Naive B cell (primary cell): Measurements from ENCODE around the gene ADAM23. TPM values are rescaled to one million over a fixed set of nuclear protein-coding genes. Genes with fewer than 3 reads are reported as not detected.

Experiments used
- ATAC-seq, 2 donors: fragments of 150-1000 bp; cut with Tn5 transposase; 2 replicates each; pipeline ENCODE4 v1.10.0; 2021; ENCODE audit warnings: low read depth in 2 of 2, mild to moderate bottlenecking in 2 of 2, moderate library complexity in 2 of 2
- DNase-seq: peaks from one replicate; pipeline ENCODE4 v3.0.0; 2022
- H3K27ac Mint-ChIP-seq, 6 donors: one replicate each; pipeline ENCODE4 v1.8.0; 2020 to 2022; ENCODE audit warnings: mild to moderate bottlenecking in 6 of 6, mixed read lengths in 6 of 6, moderate library complexity in 5 of 6, inconsistent platforms in 2 of 6
- H3K27me3 Mint-ChIP-seq, 3 donors: one replicate each; pipeline ENCODE4 v1.8.0; 2021 to 2022; ENCODE audit warnings: mixed read lengths in 3 of 3, mild to moderate bottlenecking in 1 of 3
- H3K36me3 Mint-ChIP-seq, 2 donors: one replicate each; pipeline ENCODE4 v1.8.0; 2020 to 2022; ENCODE audit warnings: mixed read lengths in 2 of 2, inconsistent platforms in 1 of 2, mild to moderate bottlenecking in 1 of 2
- H3K4me1 Mint-ChIP-seq, 3 donors: one replicate each; pipeline ENCODE4 v1.8.0; 2020 to 2022; ENCODE audit warnings: mixed read lengths in 3 of 3, inconsistent platforms in 1 of 3, mild to moderate bottlenecking in 1 of 3, moderate library complexity in 1 of 3
- H3K4me3 Mint-ChIP-seq, 8 donors: one replicate each; pipeline ENCODE4 v1.8.0; 2020 to 2022; ENCODE audit warnings: mild to moderate bottlenecking in 8 of 8, mixed read lengths in 8 of 8, moderate library complexity in 8 of 8, inconsistent platforms in 2 of 8
- H3K9me3 Mint-ChIP-seq, 7 donors: one replicate each; pipeline ENCODE4 v1.8.0; 2020 to 2022; ENCODE audit warnings: mixed read lengths in 7 of 7, mild to moderate bottlenecking in 5 of 7, inconsistent platforms in 2 of 7, moderate library complexity in 1 of 7
- polyA plus RNA-seq, 6 donors: library from polyadenylated mRNA; unstranded; fragments of 300-500 nt; fragmentation: Illumina TruSeq; gene quantifications; one replicate each; pipeline ENCODE4 v1.2.3, GENCODE V29; 2021; ENCODE audit warnings: low read depth in 6 of 6

Gene ADAM23
- polyA plus RNA-seq, 6 donors from 2014 or later: 0.26 to 2.9 (median 2.2) TPM

GRCh38 chr2:206482123-206482522, 38.8 kb downstream of the ADAM23 start:
- H3K4me1 Mint-ChIP-seq: no peaks in the 10 kb centered on the region
- ATAC-seq: no peak
- DNase-seq: no peak
- peaks cover 0 to 3% (median 2%) of the 10 kb centered on the region in 7 donors for H3K9me3 Mint-ChIP-seq
- H3K27me3 Mint-ChIP-seq: peaks cover 3 to 8% (median 5%) of the 10 kb centered on the region in 3 donors
- peaks cover 0 to 9% of the 10 kb centered on the region in 2 donors for H3K36me3 Mint-ChIP-seq
- no peak overlapping the region for H3K4me3 Mint-ChIP-seq
- H3K27ac Mint-ChIP-seq: no peak overlapping the region

- Mint-ChIP-seq H3K27me3 (peaks cover 0 to 8% (median 5%) of the 10 kb centered on the region in 3 donors), H3K4me3 (no peak overlapping the region), H3K36me3 (peaks cover 0 to 9% of the 10 kb centered on the region in 2 donors), H3K9me3 (peaks cover 0 to 3% (median 2%) of the 10 kb centered on the region in 7 donors), H3K27ac (no peak overlapping the region), H3K4me1 (no peaks in the 10 kb centered on the region)
- DNase-seq: no peak
- no peak for ATAC-seq
Measured at GRCh38 chr2:206482633-206483032, 39.3 kb downstream of the ADAM23 start.

- DNase-seq (no peak), ATAC-seq (no peak)
- peaks cover 0 to 9% of the 10 kb centered on the region in 2 donors for H3K36me3 Mint-ChIP-seq
- peaks cover 0 to 7% (median 3%) of the 10 kb centered on the region in 7 donors for H3K9me3 Mint-ChIP-seq
- no peaks in the 10 kb centered on the region for H3K4me1 Mint-ChIP-seq
- no peak overlapping the region for H3K4me3 Mint-ChIP-seq
- H3K27ac Mint-ChIP-seq: no peak overlapping the region
- H3K27me3 Mint-ChIP-seq: peaks cover 0 to 5% (median 0%) of the 10 kb centered on the region in 3 donors
Measured at GRCh38 chr2:206488053-206488452, 44.7 kb downstream of the ADAM23 start.

GRCh38 chr2:206488623-206489022, 45.3 kb downstream of the ADAM23 start:
- no peak for ATAC-seq
- no peaks in the 10 kb centered on the region for H3K4me1 Mint-ChIP-seq
- no peak overlapping the region for H3K27ac Mint-ChIP-seq
- peaks cover 0 to 5% (median 0%) of the 10 kb centered on the region in 3 donors for H3K27me3 Mint-ChIP-seq
- peaks cover 0 to 7% (median 3%) of the 10 kb centered on the region in 7 donors for H3K9me3 Mint-ChIP-seq
- DNase-seq: no peak
- no peak overlapping the region for H3K4me3 Mint-ChIP-seq
- H3K36me3 Mint-ChIP-seq: peaks cover 0 to 9% of the 10 kb centered on the region in 2 donors

DNA sequence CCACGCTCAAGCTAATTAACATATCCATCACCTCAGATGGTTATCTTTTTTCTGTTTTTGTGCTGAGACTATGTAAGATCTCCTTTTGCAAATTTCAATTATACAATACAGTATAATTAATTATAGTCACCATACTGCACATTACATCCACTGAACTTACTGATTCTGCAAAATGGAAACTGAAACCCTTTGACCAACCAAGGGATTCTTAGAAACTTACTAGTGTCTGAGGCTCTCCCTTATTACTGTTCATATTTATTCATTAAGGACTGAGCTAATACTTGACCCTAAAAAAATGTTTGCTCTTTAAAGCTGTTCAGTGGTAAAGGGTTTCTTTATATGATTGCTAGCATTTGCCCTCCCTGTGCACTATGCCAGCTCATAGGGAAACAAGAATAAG, 50.7 kb downstream of the ADAM23 start:
- no peak overlapping the region for H3K4me3 Mint-ChIP-seq
- H3K27ac Mint-ChIP-seq: peak overlapping the region in 1 of 6 donors; percentile 4
- peaks cover 9 to 11% of the 10 kb centered on the region in 2 donors for H3K36me3 Mint-ChIP-seq
- DNase-seq (no peak), ATAC-seq (no peak)
- H3K9me3 Mint-ChIP-seq: peaks cover 0 to 16% (median 3%) of the 10 kb centered on the region in 7 donors
- H3K27me3 Mint-ChIP-seq: peaks cover 0 to 6% (median 6%) of the 10 kb centered on the region in 3 donors
- no peaks in the 10 kb centered on the region for H3K4me1 Mint-ChIP-seq

GRCh38 chr2:206502729-206503128, 59.4 kb downstream of the ADAM23 start:
- H3K4me1 Mint-ChIP-seq: peaks cover 0 to 6% (median 4%) of the 10 kb centered on the region in 3 donors
- no peaks in the 10 kb centered on the region for H3K27me3 Mint-ChIP-seq
- H3K36me3 Mint-ChIP-seq: no peaks in the 10 kb centered on the region
- no peaks in the 10 kb centered on the region for H3K9me3 Mint-ChIP-seq
- no peak overlapping the region for H3K4me3 Mint-ChIP-seq
- no peak for ATAC-seq
- DNase-seq: no peak
- no peak overlapping the region for H3K27ac Mint-ChIP-seq

- peaks cover 0 to 6% (median 4%) of the 10 kb centered on the region in 3 donors for H3K4me1 Mint-ChIP-seq
- H3K27me3 Mint-ChIP-seq: no peaks in the 10 kb centered on the region
- ATAC-seq (no peak), DNase-seq (no peak)
- no peaks in the 10 kb centered on the region for H3K9me3 Mint-ChIP-seq
- H3K36me3 Mint-ChIP-seq: no peaks in the 10 kb centered on the region
- no peak overlapping the region for H3K4me3 Mint-ChIP-seq
- H3K27ac Mint-ChIP-seq: peak overlapping the region in 1 of 6 donors; percentile 33
Measured at GRCh38 chr2:206511283-206511682, 68.0 kb downstream of the ADAM23 start.

GRCh38 chr2:206512999-206513398, 69.7 kb downstream of the ADAM23 start:
- DNase-seq (no peak), ATAC-seq (no peak)
- no peaks in the 10 kb centered on the region for H3K9me3 Mint-ChIP-seq
- no peaks in the 10 kb centered on the region for H3K36me3 Mint-ChIP-seq
- peak overlapping the region in 1 of 6 donors; percentile 46 for H3K27ac Mint-ChIP-seq
- no peaks in the 10 kb centered on the region for H3K27me3 Mint-ChIP-seq
- no peak overlapping the region for H3K4me3 Mint-ChIP-seq
- no peaks in the 10 kb centered on the region for H3K4me1 Mint-ChIP-seq

GRCh38 chr2:206515580-206515979, 72.2 kb downstream of the ADAM23 start:
- ATAC-seq (no peak), DNase-seq (no peak)
- H3K27me3 Mint-ChIP-seq: no peaks in the 10 kb centered on the region
- H3K9me3 Mint-ChIP-seq: no peaks in the 10 kb centered on the region
- H3K27ac Mint-ChIP-seq: no peak overlapping the region
- no peaks in the 10 kb centered on the region for H3K36me3 Mint-ChIP-seq
- no peaks in the 10 kb centered on the region for H3K4me1 Mint-ChIP-seq
- H3K4me3 Mint-ChIP-seq: no peak overlapping the region

DNA sequence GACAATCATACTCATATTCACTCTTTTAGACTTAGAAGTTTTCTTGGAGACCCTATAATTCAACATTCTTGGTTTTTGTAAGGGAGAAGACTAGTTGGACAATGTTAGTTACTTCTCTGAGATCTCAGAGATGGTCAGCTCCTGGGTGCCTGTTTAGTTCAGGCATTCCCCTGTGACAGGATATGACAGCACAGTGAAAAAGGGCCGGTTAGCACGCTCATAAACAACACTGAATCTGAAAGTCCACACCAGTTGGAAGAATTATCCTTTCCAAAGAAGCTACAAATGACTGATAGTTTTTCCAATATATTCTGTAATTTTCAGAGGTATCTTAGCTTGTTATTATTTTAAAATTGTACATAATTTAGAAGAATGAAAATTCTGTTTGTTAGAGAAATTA, 75.7 kb downstream of the ADAM23 start:
- DNase-seq (no peak), ATAC-seq (no peak)
- Mint-ChIP-seq H3K36me3 (no peaks in the 10 kb centered on the region), H3K4me1 (no peaks in the 10 kb centered on the region), H3K9me3 (no peaks in the 10 kb centered on the region), H3K27ac (peak overlapping the region in 1 of 6 donors; percentile 13), H3K27me3 (no peaks in the 10 kb centered on the region), H3K4me3 (no peak overlapping the region)

DNA sequence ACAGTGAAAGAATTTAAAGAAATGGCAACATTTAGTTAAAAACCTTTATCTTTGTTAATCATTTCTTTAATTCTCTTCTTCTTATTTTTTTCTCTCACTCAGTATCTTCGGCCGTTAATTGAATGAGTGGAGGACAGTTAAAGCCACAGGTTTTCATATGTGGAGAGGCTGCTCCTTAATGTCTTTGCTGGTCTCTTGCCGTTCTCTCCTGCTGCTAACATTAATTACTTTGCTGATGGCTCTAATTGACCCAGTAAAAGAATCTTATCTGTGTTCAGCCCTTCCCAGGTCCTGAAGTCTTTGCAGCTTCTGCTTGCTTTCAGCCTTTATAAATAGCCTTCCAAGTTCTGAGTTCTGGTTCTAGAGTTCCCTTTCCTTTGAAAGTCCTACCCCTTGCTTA, 77.1 kb downstream of the ADAM23 start:
- no peak for ATAC-seq
- H3K27me3 Mint-ChIP-seq: no peaks in the 10 kb centered on the region

DNA sequence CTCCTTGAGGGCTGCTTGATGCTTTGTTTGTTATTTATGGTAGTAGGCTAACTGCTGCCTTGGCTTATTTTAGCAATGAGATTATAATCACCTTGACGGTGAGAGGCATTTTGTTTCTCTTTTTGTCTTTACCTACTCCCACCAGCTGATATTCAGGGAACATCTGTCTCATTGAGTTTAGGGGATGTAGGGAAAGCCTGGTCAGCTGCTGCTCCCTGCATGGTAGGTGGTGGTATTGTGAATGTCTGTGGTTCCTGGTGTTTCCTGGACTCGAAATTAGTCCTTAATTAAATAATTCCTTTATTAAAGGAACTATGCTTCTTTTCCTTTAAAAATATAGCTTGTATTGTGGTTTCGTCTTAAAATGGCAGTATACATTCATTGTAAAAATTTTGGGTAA, 77.8 kb downstream of the ADAM23 start:
- Mint-ChIP-seq H3K4me1 (no peaks in the 10 kb centered on the region), H3K27me3 (no peaks in the 10 kb centered on the region), H3K36me3 (no peaks in the 10 kb centered on the region), H3K4me3 (no peak overlapping the region), H3K27ac (no peak overlapping the region), H3K9me3 (no peaks in the 10 kb centered on the region)
- DNase-seq (no peak), ATAC-seq (no peak)

More for the DNA sequence above, 77.1 kb downstream of the ADAM23 start:
- Mint-ChIP-seq H3K9me3 (no peaks in the 10 kb centered on the region), H3K4me1 (no peaks in the 10 kb centered on the region), H3K36me3 (no peaks in the 10 kb centered on the region), H3K27ac (no peak overlapping the region), H3K4me3 (no peak overlapping the region)
- no peak for DNase-seq

DNA sequence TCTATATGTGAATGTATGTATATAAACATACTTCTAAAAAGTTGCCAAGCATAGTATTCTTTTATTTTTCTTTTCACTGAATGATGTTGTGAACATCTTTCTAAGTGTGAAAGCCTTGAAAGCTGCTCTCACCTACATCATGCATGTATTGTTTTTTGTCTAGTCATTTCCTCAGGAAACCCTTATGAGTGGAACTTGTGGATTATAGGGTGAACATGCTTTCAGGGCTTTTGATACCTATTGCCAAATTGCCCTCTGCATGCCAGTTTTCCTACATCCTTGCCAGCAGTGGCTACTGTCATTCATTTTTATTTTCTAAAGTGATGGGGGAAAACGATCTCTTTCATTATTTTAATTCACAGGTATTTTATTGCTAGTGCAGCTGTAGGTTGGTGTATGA, 78.3 kb downstream of the ADAM23 start:
- H3K27ac Mint-ChIP-seq: no peak overlapping the region
- DNase-seq (no peak), ATAC-seq (no peak)
- no peaks in the 10 kb centered on the region for H3K4me1 Mint-ChIP-seq
- no peaks in the 10 kb centered on the region for H3K27me3 Mint-ChIP-seq
- H3K4me3 Mint-ChIP-seq: no peak overlapping the region
- H3K9me3 Mint-ChIP-seq: no peaks in the 10 kb centered on the region
- no peaks in the 10 kb centered on the region for H3K36me3 Mint-ChIP-seq

- DNase-seq (no peak), ATAC-seq (no peak)
- Mint-ChIP-seq H3K36me3 (no peaks in the 10 kb centered on the region), H3K4me1 (no peaks in the 10 kb centered on the region), H3K4me3 (no peak overlapping the region), H3K27me3 (no peaks in the 10 kb centered on the region), H3K27ac (peak overlapping the region in 1 of 6 donors; percentile 35), H3K9me3 (no peaks in the 10 kb centered on the region)
Measured at GRCh38 chr2:206526416-206526815, 83.1 kb downstream of the ADAM23 start.

DNA sequence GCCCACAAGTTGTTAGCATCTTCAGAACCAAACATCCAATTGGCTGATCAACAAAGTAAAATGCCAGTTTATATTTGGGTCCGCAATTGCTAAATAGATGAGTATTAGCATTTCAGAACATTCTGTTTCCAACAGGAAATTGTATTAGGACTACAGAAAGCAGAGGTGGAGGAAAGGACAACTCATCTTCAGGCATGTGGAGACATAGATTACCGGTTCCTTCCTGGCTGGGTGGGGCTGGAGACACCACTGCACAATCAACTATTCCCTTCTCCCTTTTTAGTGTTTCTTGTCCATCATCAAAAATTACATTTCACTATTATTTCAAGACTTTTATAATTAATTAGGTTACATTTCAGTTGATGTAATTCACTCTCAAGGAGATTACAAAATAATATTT, 83.8 kb downstream of the ADAM23 start:
- Mint-ChIP-seq H3K27ac (no peak overlapping the region), H3K4me1 (no peaks in the 10 kb centered on the region), H3K4me3 (no peak overlapping the region), H3K9me3 (no peaks in the 10 kb centered on the region), H3K36me3 (no peaks in the 10 kb centered on the region), H3K27me3 (no peaks in the 10 kb centered on the region)
- no peak for DNase-seq
- ATAC-seq: no peak
